DND-41 (cell line): ENCODE measurements around the gene IGSF23.

Experiments used
- ATAC-seq: fragments of 200-7000 bp; cut with Tn5 transposase; 3 replicates; pipeline ENCODE4 v1.9.1; 2021; ENCODE audit warnings: low read depth; ENCODE audit not compliant: insufficient read depth
- DNase-seq: peaks from one replicate; pipeline ENCODE4 v3.0.0-alpha.2; 2020
- H2AFZ ChIP-seq: 2 replicates; pipeline ENCODE4 v1.6.0; 2012; ENCODE audit warnings: low read depth, low read length
- H3K27ac ChIP-seq: 2 replicates; pipeline ENCODE4 v1.5.1; 2012; ENCODE audit warnings: low read length, inconsistent platforms
- H3K27me3 ChIP-seq: fragments of 200-600 bp; sonication (generic); 2 replicates; pipeline ENCODE4 v1.6.0; 2012; ENCODE audit warnings: low read length, mild to moderate bottlenecking, inconsistent platforms; ENCODE audit not compliant: insufficient read depth, poor library complexity
- H3K36me3 ChIP-seq: 2 replicates; pipeline ENCODE4 v1.5.1; 2012; ENCODE audit warnings: low read length, inconsistent platforms; ENCODE audit not compliant: insufficient read depth
- H3K4me1 ChIP-seq: 2 replicates; pipeline ENCODE4 v1.5.1; 2012; ENCODE audit warnings: mild to moderate bottlenecking, low read length; ENCODE audit not compliant: insufficient read depth
- H3K4me2 ChIP-seq: 2 replicates; pipeline ENCODE4 v1.6.0; 2012; ENCODE audit warnings: mild to moderate bottlenecking, moderate library complexity, low read length, inconsistent platforms; ENCODE audit not compliant: insufficient read depth
- H3K4me3 ChIP-seq, 2 experiments: fragments of 200-600 bp in 1 of 2; shearing (Covaris generic) in 1 of 2; 2 replicates each; pipeline ENCODE4 v1.5.1; 2012 to 2016; ENCODE audit warnings: inconsistent platforms in 2 of 2, low read length in 2 of 2, mild to moderate bottlenecking in 2 of 2, low read depth in 1 of 2, moderate library complexity in 1 of 2
- H3K79me2 ChIP-seq: 2 replicates; pipeline ENCODE4 v1.6.0; 2012; ENCODE audit warnings: low read length, inconsistent platforms; ENCODE audit not compliant: insufficient read depth
- H3K9ac ChIP-seq: 2 replicates; pipeline ENCODE4 v1.6.0; 2012; ENCODE audit warnings: low read depth, mild to moderate bottlenecking, inconsistent platforms, low read length, moderate library complexity
- H3K9me3 ChIP-seq: 2 replicates; pipeline ENCODE4 v1.5.1; 2012; ENCODE audit warnings: low read length, moderate library complexity, mild to moderate bottlenecking, inconsistent platforms; ENCODE audit not compliant: insufficient read depth, severe bottlenecking
- H4K20me1 ChIP-seq: 2 replicates; pipeline ENCODE4 v1.6.0; 2012; ENCODE audit warnings: low read length; ENCODE audit not compliant: insufficient read depth
- CTCF ChIP-seq: IDR thresholded peaks from 2 replicates; pipeline ENCODE4 v1.5.1; 2012; ENCODE audit warnings: borderline replicate concordance, low read length, moderate library complexity, mild to moderate bottlenecking; ENCODE audit not compliant: poor library complexity, severe bottlenecking; ENCODE audit errors: extremely low read depth
- EZH2 ChIP-seq: IDR thresholded peaks from 3 replicates; pipeline ENCODE4 v1.6.1; 2012; ENCODE audit warnings: borderline replicate concordance, low read depth, mild to moderate bottlenecking, moderate library complexity, low read length, inconsistent platforms; ENCODE audit not compliant: severe bottlenecking

The IGSF23 gene

GRCh38 chr19:44570603-44570983 is 42.8 kb upstream of the IGSF23 start:
- Histone ChIP-seq H2AFZ (no peak overlapping the region), H3K27ac (no peak overlapping the region), H3K4me1 (no peaks in the 10 kb centered on the region), H3K27me3 (peaks cover 3% of the 10 kb centered on the region), H3K4me3 (no peak overlapping the region), H3K4me2 (no peak overlapping the region), H3K9ac (no peak overlapping the region), H3K36me3 (no peaks in the 10 kb centered on the region), H3K9me3 (no peaks in the 10 kb centered on the region), H4K20me1 (no peaks in the 10 kb centered on the region), H3K79me2 (no peaks in the 10 kb centered on the region)
- TF ChIP-seq EZH2 (no peak), CTCF (no peak)
- no peak for ATAC-seq
- DNase-seq, result no peak

GRCh38 chr19:44570984-44571684 is 42.2 kb upstream of the IGSF23 start:
- no peak overlapping the region for H2AFZ ChIP-seq
- H3K9ac ChIP-seq, result no peak overlapping the region
- no peaks in the 10 kb centered on the region for H4K20me1 ChIP-seq
- ATAC-seq, result peak; percentile 64; the same call in 1 of the 3 replicates
- H3K9me3 ChIP-seq, result no peaks in the 10 kb centered on the region
- H3K4me1 ChIP-seq, result no peaks in the 10 kb centered on the region
- H3K36me3 ChIP-seq, result no peaks in the 10 kb centered on the region
- H3K27ac ChIP-seq, result no peak overlapping the region
- TF ChIP-seq EZH2 (no peak), CTCF (peak; percentile 86)
- no peak overlapping the region for H3K4me3 ChIP-seq
- DNase-seq, result peak; percentile 64
- H3K4me2 ChIP-seq, result no peak overlapping the region
- no peaks in the 10 kb centered on the region for H3K79me2 ChIP-seq
- peaks cover 3% of the 10 kb centered on the region for H3K27me3 ChIP-seq

- no peaks in the 10 kb centered on the region for H3K4me1 ChIP-seq
- H3K4me2 ChIP-seq, result no peak overlapping the region
- no peak for TF ChIP-seq EZH2
- no peak for TF ChIP-seq CTCF
These were observed 41.4 kb upstream of the IGSF23 start for GRCh38 chr19:44571830-44572580.

More at GRCh38 chr19:44571830-44572580, 41.4 kb upstream of the IGSF23 start:
- Histone ChIP-seq H3K79me2 (no peaks in the 10 kb centered on the region), H3K9ac (no peak overlapping the region), H2AFZ (no peak overlapping the region), H3K36me3 (no peaks in the 10 kb centered on the region), H3K4me3 (no peak overlapping the region), H3K27me3 (peaks cover under 1% of the 10 kb centered on the region), H3K27ac (no peak overlapping the region), H4K20me1 (no peaks in the 10 kb centered on the region), H3K9me3 (no peaks in the 10 kb centered on the region)
- ATAC-seq, result no peak
- no peak for DNase-seq
